Fibroblast of lung (primary cell): Measurements from ENCODE around the gene TSPAN10. TPM values are rescaled to one million over a fixed set of nuclear protein-coding genes. Genes with fewer than 3 reads are reported as not detected.
A peak's percentile ranks its signal among the peaks of the same experiment; 100 is the strongest.

ENCODE experiments used
- DNase-seq, 2 donors: peaks; one replicate each; pipeline versions ENCODE4 v3.0.0 to v3.0.0-alpha.2; 2010; ENCODE audit warnings: low read depth in 2 of 2
- H2AFZ ChIP-seq: 2 replicates; pipeline ENCODE4 v1.5.1; 2012; ENCODE audit warnings: low read length, control low read depth, inconsistent platforms
- H3K27ac ChIP-seq: 2 replicates; pipeline ENCODE4 v1.5.1; 2011; ENCODE audit warnings: low read length, control low read depth; ENCODE audit not compliant: insufficient read depth
- H3K27me3 ChIP-seq: 2 replicates; pipeline ENCODE4 v1.5.1; 2011; ENCODE audit warnings: mild to moderate bottlenecking, low read length; ENCODE audit not compliant: control insufficient read depth, insufficient read depth
- H3K36me3 ChIP-seq: 2 replicates; pipeline ENCODE4 v1.5.1; 2011; ENCODE audit warnings: low read length; ENCODE audit not compliant: control insufficient read depth, insufficient read depth
- H3K4me1 ChIP-seq: 2 replicates; pipeline ENCODE4 v1.5.1; 2011; ENCODE audit warnings: low read length; ENCODE audit not compliant: control insufficient read depth, insufficient read depth; ENCODE audit errors: extremely low read depth
- H3K4me2 ChIP-seq: 2 replicates; pipeline ENCODE4 v1.5.1; 2011; ENCODE audit warnings: low read length, control low read depth; ENCODE audit not compliant: insufficient read depth; ENCODE audit errors: extremely low read depth
- H3K4me3 ChIP-seq, 4 experiments: fragments of 200-600 bp in 1 of 4; sonication (generic) in 1 of 4; replicated peaks in 1 of 4; 2 replicates each; pipeline ENCODE4 v1.5.1; 2011 to 2016; ENCODE audit warnings: low read length in 4 of 4, low read depth in 3 of 4, mild to moderate bottlenecking in 3 of 4, control low read depth in 2 of 4, inconsistent platforms in 1 of 4, mixed read lengths in 1 of 4; ENCODE audit not compliant: insufficient read depth in 1 of 4; ENCODE audit errors: control extremely low read depth in 1 of 4
- H3K79me2 ChIP-seq: 2 replicates; pipeline ENCODE4 v1.5.1; 2012; ENCODE audit warnings: mild to moderate bottlenecking, low read length, inconsistent platforms; ENCODE audit not compliant: control insufficient read depth, insufficient read depth
- H3K9ac ChIP-seq: 2 replicates; pipeline ENCODE4 v1.5.1; 2011; ENCODE audit warnings: mild to moderate bottlenecking, low read length, control low read depth; ENCODE audit not compliant: insufficient read depth
- H3K9me3 ChIP-seq: 2 replicates; pipeline ENCODE4 v1.5.1; 2012; ENCODE audit warnings: low read depth, low read length; ENCODE audit not compliant: control insufficient read depth, insufficient read depth
- H4K20me1 ChIP-seq: 2 replicates; pipeline ENCODE4 v1.5.1; 2011; ENCODE audit warnings: low read length; ENCODE audit not compliant: control insufficient read depth, insufficient read depth; ENCODE audit errors: extremely low read depth
- EZH2 ChIP-seq: IDR thresholded peaks from 2 replicates; pipeline ENCODE4 v1.5.1; 2012; ENCODE audit warnings: low read length, control low read depth, mild to moderate bottlenecking; ENCODE audit errors: missing control alignments
- polyA plus RNA-seq, 2 donors: library from polyadenylated mRNA; depleted of rRNA in 1 of 2; stranded (reverse) in 1 of 2; unstranded in 1 of 2; fragments of >200 nt; gene quantifications; 2 replicates each; pipeline ENCODE4 v1.2.1, GENCODE V29; 2011 to 2012; ENCODE audit warnings: missing spikeins in 1 of 2
- total RNA-seq: library from RNA; depleted of rRNA; stranded (reverse); fragments of >200 nt; gene quantifications from 2 replicates; pipeline ENCODE4 v1.2.1, GENCODE V29; 2014
- TF ChIP-seq, protein P1 (sequence below), 2 donors: IDR thresholded peaks in 1 of 2; conservative IDR thresholded peaks in 1 of 2; 1 replicate in 1 of 2; 2 replicates in 1 of 2; pipeline ENCODE4 v1.5.1; 2011 to 2012; ENCODE audit warnings: low read length in 2 of 2, control low read depth in 1 of 2, inconsistent platforms in 1 of 2, low read depth in 1 of 2, mild to moderate bottlenecking in 1 of 2

Gene TSPAN10
- total and polyA plus RNA-seq, 2 donors (not counting 1 experiment from before 2014, with no cell fraction given) = 1.3 to 3.0 TPM

GRCh38 chr17:81608082-81608481 is 28.9 kb upstream of the TSPAN10 start:
- Histone ChIP-seq H3K36me3 (peaks cover 18% of the 10 kb centered on the region), H3K27ac (no peak overlapping the region)

DNA sequence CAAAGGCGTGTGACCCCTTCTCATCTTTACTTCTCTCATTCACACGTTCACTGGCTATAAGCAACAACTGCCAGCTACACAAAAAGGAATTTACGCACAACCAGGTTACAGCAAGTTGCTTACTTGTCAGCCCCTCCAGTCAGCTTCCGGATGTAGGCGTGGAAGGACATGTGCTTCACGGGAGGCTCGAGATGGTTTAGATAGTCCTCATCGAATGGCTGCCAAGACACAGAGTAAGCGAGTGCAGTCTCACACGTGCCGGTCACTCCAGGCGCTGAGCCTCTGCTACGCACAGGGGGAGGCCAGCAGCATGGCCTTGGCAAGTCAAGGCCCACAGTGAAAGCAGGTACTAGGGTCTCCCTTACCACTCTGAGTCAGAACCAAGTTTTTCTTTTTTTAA is 28.4 kb upstream of the TSPAN10 start:
- Histone ChIP-seq H3K4me2 (no peak overlapping the region), H3K36me3 (peaks cover 19% of the 10 kb centered on the region), H3K4me1 (no peaks in the 10 kb centered on the region)

More at GRCh38 chr17:81608082-81608481, 28.9 kb upstream of the TSPAN10 start:
- no peak for TF ChIP-seq EZH2
- TF ChIP-seq, protein P1, sequence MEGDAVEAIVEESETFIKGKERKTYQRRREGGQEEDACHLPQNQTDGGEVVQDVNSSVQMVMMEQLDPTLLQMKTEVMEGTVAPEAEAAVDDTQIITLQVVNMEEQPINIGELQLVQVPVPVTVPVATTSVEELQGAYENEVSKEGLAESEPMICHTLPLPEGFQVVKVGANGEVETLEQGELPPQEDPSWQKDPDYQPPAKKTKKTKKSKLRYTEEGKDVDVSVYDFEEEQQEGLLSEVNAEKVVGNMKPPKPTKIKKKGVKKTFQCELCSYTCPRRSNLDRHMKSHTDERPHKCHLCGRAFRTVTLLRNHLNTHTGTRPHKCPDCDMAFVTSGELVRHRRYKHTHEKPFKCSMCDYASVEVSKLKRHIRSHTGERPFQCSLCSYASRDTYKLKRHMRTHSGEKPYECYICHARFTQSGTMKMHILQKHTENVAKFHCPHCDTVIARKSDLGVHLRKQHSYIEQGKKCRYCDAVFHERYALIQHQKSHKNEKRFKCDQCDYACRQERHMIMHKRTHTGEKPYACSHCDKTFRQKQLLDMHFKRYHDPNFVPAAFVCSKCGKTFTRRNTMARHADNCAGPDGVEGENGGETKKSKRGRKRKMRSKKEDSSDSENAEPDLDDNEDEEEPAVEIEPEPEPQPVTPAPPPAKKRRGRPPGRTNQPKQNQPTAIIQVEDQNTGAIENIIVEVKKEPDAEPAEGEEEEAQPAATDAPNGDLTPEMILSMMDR (conservative IDR thresholded peaks at IDR 0.05 in 1 of 2, IDR thresholded peaks at IDR 0.05 in 1 of 2; ENCODE audit: low read depth in 1 of 2, low read length in 2 of 2) = no peak
- H3K4me2 ChIP-seq = no peak overlapping the region
- H3K9ac ChIP-seq = no peak overlapping the region
- H4K20me1 ChIP-seq = no peaks in the 10 kb centered on the region
- H2AFZ ChIP-seq = no peak overlapping the region
- peaks cover 14% of the 10 kb centered on the region for H3K79me2 ChIP-seq
- H3K27me3 ChIP-seq = no peaks in the 10 kb centered on the region
- no peaks in the 10 kb centered on the region for H3K4me1 ChIP-seq
- no peaks in the 10 kb centered on the region for H3K9me3 ChIP-seq
- DNase-seq = peak; percentile 15 to 55
- H3K4me3 ChIP-seq = no peak overlapping the region

DNA sequence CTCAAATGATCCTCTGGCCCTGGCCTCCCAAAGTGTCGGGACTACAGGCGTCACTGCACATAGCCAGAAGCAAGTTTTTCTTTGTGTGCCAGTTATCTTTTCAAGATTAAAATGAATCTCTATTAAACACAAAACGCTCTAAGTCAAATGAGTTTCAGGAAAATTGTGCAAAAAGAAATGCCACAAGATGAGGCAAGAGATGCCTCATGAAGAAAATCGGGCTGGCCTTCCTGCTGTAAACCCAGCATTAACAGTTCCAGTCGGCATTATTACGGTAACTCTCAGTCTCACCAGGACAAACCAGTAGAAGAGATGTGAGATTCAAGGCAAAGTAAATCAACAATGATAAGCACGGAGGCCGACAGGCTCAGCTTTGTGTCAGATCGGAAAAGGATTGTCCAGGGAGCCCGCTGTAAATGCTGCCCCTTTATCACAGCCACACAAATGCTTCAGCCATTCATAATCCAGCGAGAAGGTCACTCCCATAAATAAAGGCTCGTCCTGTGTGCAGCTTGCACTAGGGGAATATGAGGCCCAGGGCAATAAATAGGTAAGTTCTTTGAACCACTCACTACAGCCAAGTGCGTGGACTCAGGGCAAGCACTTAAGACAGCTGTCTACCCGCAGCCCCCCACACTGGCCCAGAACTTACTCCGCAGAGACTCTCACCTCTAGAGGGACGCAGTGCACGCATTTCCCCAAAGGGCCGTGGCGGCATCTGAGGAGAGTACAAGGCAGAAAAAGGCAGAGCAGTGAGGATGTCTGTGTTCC is 27.3 kb upstream of the TSPAN10 start:
- TF ChIP-seq EZH2 = no peak
- TF ChIP-seq, protein P1 (conservative IDR thresholded peaks at IDR 0.05 in 1 of 2, IDR thresholded peaks at IDR 0.05 in 1 of 2; ENCODE audit: low read depth in 1 of 2, low read length in 2 of 2) = no peak
- no peak for DNase-seq
- Histone ChIP-seq H3K9ac (no peak overlapping the region), H3K4me3 (no peak overlapping the region), H2AFZ (no peak overlapping the region), H3K27ac (no peak overlapping the region), H3K4me2 (no peak overlapping the region), H3K79me2 (peaks cover 24% of the 10 kb centered on the region), H4K20me1 (no peaks in the 10 kb centered on the region), H3K27me3 (no peaks in the 10 kb centered on the region), H3K36me3 (peaks cover 16% of the 10 kb centered on the region), H3K9me3 (no peaks in the 10 kb centered on the region), H3K4me1 (peaks cover 3% of the 10 kb centered on the region)

More for the DNA sequence above, 28.4 kb upstream of the TSPAN10 start:
- no peak overlapping the region for H2AFZ ChIP-seq
- H4K20me1 ChIP-seq = no peaks in the 10 kb centered on the region
- DNase-seq = peak in 1 of 2 donors; percentile 51
- no peak for TF ChIP-seq EZH2
- TF ChIP-seq, protein P1 (conservative IDR thresholded peaks at IDR 0.05 in 1 of 2, IDR thresholded peaks at IDR 0.05 in 1 of 2; ENCODE audit: low read depth in 1 of 2, low read length in 2 of 2) = no peak
- H3K79me2 ChIP-seq = peaks cover 19% of the 10 kb centered on the region
- no peak overlapping the region for H3K4me3 ChIP-seq
- H3K9me3 ChIP-seq = no peaks in the 10 kb centered on the region
- H3K27me3 ChIP-seq = no peaks in the 10 kb centered on the region
- H3K9ac ChIP-seq = no peak overlapping the region
- no peak overlapping the region for H3K27ac ChIP-seq
